Dendritic cell treated with granulocyte-macrophage colony-stimulating factor and Interleukin-4, amounts not matched to agents 40 ng/mL and 50 ng/mL, for 4 days (primary cell): Measurements from ENCODE around the gene DCAF7.

Experiments
- H3K27ac Mint-ChIP-seq: one replicate; pipeline ENCODE4 v1.8.0; 2022; ENCODE audit warnings: mild to moderate bottlenecking, mixed read lengths
- H3K27me3 Mint-ChIP-seq: one replicate; pipeline ENCODE4 v1.8.0; 2022; ENCODE audit warnings: mild to moderate bottlenecking, mixed read lengths
- H3K36me3 Mint-ChIP-seq: one replicate; pipeline ENCODE4 v1.8.0; 2022; ENCODE audit warnings: low read depth, mixed read lengths
- H3K4me1 Mint-ChIP-seq: one replicate; pipeline ENCODE4 v1.8.0; 2022; ENCODE audit warnings: low read depth, mixed read lengths
- H3K4me3 Mint-ChIP-seq: one replicate; pipeline ENCODE4 v1.8.0; 2022; ENCODE audit warnings: mild to moderate bottlenecking, moderate library complexity, mixed read lengths
- H3K9me3 Mint-ChIP-seq: one replicate; pipeline ENCODE4 v1.8.0; 2022; ENCODE audit warnings: mixed read lengths
- intact Hi-C: fragments of 100-400 bp; cut with micrococcal nuclease; formaldehyde crosslinking; loops from one replicate; pipeline ENCODE4 v1.15.0; 2022

The DCAF7 gene

GRCh38 chr17:63571632-63572310 is 21.5 kb downstream of the DCAF7 start:
- H3K9me3 Mint-ChIP-seq, result no peaks in the 10 kb centered on the region
- peaks cover 47% of the 10 kb centered on the region for H3K36me3 Mint-ChIP-seq
- intact Hi-C loops, result no loop called here
- H3K27me3 Mint-ChIP-seq, result no peaks in the 10 kb centered on the region
- H3K27ac Mint-ChIP-seq, result no peak overlapping the region
- no peak overlapping the region for H3K4me3 Mint-ChIP-seq
- H3K4me1 Mint-ChIP-seq, result peaks cover 16% of the 10 kb centered on the region

DNA sequence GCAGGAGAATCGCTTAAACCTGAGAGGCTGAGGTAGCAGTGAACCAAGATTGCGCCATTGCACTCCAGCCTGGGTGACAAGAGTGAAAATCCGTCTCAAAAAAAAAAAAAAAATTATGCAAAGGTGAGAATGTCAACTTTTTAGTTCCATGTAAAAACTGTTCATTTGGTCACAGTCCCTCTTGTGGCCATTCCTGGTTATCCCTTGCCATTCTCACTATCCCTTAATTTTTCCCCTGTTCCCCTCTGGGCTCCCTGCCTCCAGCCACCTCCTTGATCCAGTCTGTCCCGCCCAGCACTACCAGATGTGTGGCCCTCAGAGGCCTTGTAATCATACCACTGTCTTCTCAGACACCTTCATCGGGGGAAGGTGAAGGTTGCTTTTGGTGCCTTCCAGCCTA is 23.4 kb downstream of the DCAF7 start:
- H3K27me3 Mint-ChIP-seq, result no peaks in the 10 kb centered on the region
- H3K4me1 Mint-ChIP-seq, result peaks cover 14% of the 10 kb centered on the region
- H3K36me3 Mint-ChIP-seq, result peaks cover 52% of the 10 kb centered on the region
- H3K4me3 Mint-ChIP-seq, result no peak overlapping the region
- intact Hi-C loops, result no loop called here
- no peaks in the 10 kb centered on the region for H3K9me3 Mint-ChIP-seq
- H3K27ac Mint-ChIP-seq, result no peak overlapping the region

GRCh38 chr17:63578027-63578768 is 27.9 kb downstream of the DCAF7 start:
- no peaks in the 10 kb centered on the region for H3K9me3 Mint-ChIP-seq
- H3K36me3 Mint-ChIP-seq, result peaks cover 80% of the 10 kb centered on the region
- H3K27me3 Mint-ChIP-seq, result no peaks in the 10 kb centered on the region
- H3K4me1 Mint-ChIP-seq, result peaks cover 7% of the 10 kb centered on the region
- H3K27ac Mint-ChIP-seq, result no peak overlapping the region
- H3K4me3 Mint-ChIP-seq, result no peak overlapping the region
- intact Hi-C loops, result no loop called here

- Mint-ChIP-seq H3K4me1 (peaks cover 6% of the 10 kb centered on the region), H3K27me3 (no peaks in the 10 kb centered on the region), H3K27ac (no peak overlapping the region), H3K4me3 (no peak overlapping the region), H3K9me3 (no peaks in the 10 kb centered on the region), H3K36me3 (peaks cover 80% of the 10 kb centered on the region)
- intact Hi-C loops, result no loop called here
Observed at GRCh38 chr17:63578769-63579111, 28.5 kb downstream of the DCAF7 start.

- no peaks in the 10 kb centered on the region for H3K27me3 Mint-ChIP-seq
- intact Hi-C loops, result no loop called here
- H3K27ac Mint-ChIP-seq, result no peak overlapping the region
- H3K9me3 Mint-ChIP-seq, result no peaks in the 10 kb centered on the region
- no peaks in the 10 kb centered on the region for H3K4me1 Mint-ChIP-seq
- peaks cover 83% of the 10 kb centered on the region for H3K36me3 Mint-ChIP-seq
- no peak overlapping the region for H3K4me3 Mint-ChIP-seq
Observed at GRCh38 chr17:63579633-63580032, 29.4 kb downstream of the DCAF7 start.

- no peaks in the 10 kb centered on the region for H3K4me1 Mint-ChIP-seq
- no peaks in the 10 kb centered on the region for H3K27me3 Mint-ChIP-seq
- H3K9me3 Mint-ChIP-seq, result no peaks in the 10 kb centered on the region
- H3K27ac Mint-ChIP-seq, result no peak overlapping the region
- H3K4me3 Mint-ChIP-seq, result no peak overlapping the region
- H3K36me3 Mint-ChIP-seq, result peaks cover 98% of the 10 kb centered on the region
- intact Hi-C loops, result no loop called here
Observed at GRCh38 chr17:63587770-63588169, 37.5 kb downstream of the DCAF7 start.

DNA sequence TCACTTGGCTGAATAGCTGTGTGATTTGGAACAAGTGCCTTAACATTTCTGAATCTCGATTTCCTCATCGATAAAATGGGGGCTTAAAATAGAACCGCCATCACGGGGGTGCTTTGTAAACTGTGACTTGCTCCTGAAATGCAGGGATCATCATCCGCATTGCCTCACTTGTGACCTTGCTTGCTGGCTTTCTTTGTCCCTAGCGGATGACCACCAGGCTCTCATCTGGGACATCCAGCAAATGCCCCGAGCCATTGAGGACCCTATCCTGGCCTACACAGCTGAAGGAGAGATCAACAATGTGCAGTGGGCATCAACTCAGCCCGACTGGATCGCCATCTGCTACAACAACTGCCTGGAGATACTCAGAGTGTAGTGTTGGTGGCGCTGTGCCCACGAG is 38.5 kb downstream of the DCAF7 start:
- intact Hi-C loops, result no loop called here
- Mint-ChIP-seq H3K27ac (no peak overlapping the region), H3K36me3 (peaks cover 98% of the 10 kb centered on the region), H3K9me3 (no peaks in the 10 kb centered on the region), H3K27me3 (no peaks in the 10 kb centered on the region), H3K4me1 (no peaks in the 10 kb centered on the region), H3K4me3 (no peak overlapping the region)

- Mint-ChIP-seq H3K27me3 (no peaks in the 10 kb centered on the region), H3K9me3 (no peaks in the 10 kb centered on the region), H3K4me1 (no peaks in the 10 kb centered on the region), H3K4me3 (no peak overlapping the region), H3K36me3 (peaks cover 98% of the 10 kb centered on the region), H3K27ac (no peak overlapping the region)
- intact Hi-C loops, result no loop called here
Observed at GRCh38 chr17:63589646-63590045, 39.4 kb downstream of the DCAF7 start.

- Mint-ChIP-seq H3K4me1 (no peaks in the 10 kb centered on the region), H3K4me3 (no peak overlapping the region), H3K27ac (no peak overlapping the region), H3K9me3 (no peaks in the 10 kb centered on the region), H3K27me3 (no peaks in the 10 kb centered on the region), H3K36me3 (peaks cover 84% of the 10 kb centered on the region)
- intact Hi-C loops, result no loop called here
Observed at GRCh38 chr17:63592797-63593196, 42.5 kb downstream of the DCAF7 start.

- Mint-ChIP-seq H3K27ac (no peak overlapping the region), H3K4me3 (no peak overlapping the region), H3K36me3 (peaks cover 60% of the 10 kb centered on the region), H3K27me3 (no peaks in the 10 kb centered on the region), H3K4me1 (peaks cover 2% of the 10 kb centered on the region), H3K9me3 (no peaks in the 10 kb centered on the region)
- intact Hi-C loops, result loop anchor here (5.0 kb wide), 1 partner anchor 43 kb away; the partner anchor contains the start of gene DCAF7
Observed at GRCh38 chr17:63595132-63595531, 44.9 kb downstream of the DCAF7 start.

GRCh38 chr17:63596856-63597586 is 46.7 kb downstream of the DCAF7 start:
- Mint-ChIP-seq H3K4me1 (peaks cover 8% of the 10 kb centered on the region), H3K4me3 (no peak overlapping the region), H3K36me3 (peaks cover 47% of the 10 kb centered on the region), H3K9me3 (no peaks in the 10 kb centered on the region), H3K27me3 (no peaks in the 10 kb centered on the region), H3K27ac (no peak overlapping the region)
- intact Hi-C loops, result loop anchor here (5.0 kb wide), 1 partner anchor 45 kb away; the partner anchor contains the start of gene DCAF7

DNA sequence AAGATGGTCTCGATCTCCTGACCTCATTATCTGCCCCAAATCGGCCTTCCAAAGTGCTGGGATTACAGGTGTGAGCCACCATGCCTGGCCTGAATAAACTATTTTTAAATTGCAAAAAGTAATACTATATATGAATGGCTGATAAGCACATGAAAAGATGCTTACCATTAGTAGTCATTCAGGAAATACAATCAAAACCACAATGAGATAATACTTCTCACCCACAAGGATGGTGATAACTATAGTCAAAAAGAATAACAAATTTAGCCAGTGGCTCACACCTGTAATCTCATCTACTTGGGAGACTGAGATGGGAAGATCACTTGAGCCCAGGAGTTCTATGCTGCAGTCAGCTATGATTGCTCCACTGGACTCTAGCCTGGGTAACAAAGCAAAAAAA is 48.0 kb downstream of the DCAF7 start:
- Mint-ChIP-seq H3K4me1 (peaks cover 8% of the 10 kb centered on the region), H3K4me3 (no peak overlapping the region), H3K9me3 (no peaks in the 10 kb centered on the region), H3K36me3 (peaks cover 37% of the 10 kb centered on the region), H3K27me3 (no peaks in the 10 kb centered on the region), H3K27ac (no peak overlapping the region)
- intact Hi-C loops, result loop anchor here (5.0 kb wide), 1 partner anchor 46 kb away; the partner anchor contains the start of gene DCAF7

DNA sequence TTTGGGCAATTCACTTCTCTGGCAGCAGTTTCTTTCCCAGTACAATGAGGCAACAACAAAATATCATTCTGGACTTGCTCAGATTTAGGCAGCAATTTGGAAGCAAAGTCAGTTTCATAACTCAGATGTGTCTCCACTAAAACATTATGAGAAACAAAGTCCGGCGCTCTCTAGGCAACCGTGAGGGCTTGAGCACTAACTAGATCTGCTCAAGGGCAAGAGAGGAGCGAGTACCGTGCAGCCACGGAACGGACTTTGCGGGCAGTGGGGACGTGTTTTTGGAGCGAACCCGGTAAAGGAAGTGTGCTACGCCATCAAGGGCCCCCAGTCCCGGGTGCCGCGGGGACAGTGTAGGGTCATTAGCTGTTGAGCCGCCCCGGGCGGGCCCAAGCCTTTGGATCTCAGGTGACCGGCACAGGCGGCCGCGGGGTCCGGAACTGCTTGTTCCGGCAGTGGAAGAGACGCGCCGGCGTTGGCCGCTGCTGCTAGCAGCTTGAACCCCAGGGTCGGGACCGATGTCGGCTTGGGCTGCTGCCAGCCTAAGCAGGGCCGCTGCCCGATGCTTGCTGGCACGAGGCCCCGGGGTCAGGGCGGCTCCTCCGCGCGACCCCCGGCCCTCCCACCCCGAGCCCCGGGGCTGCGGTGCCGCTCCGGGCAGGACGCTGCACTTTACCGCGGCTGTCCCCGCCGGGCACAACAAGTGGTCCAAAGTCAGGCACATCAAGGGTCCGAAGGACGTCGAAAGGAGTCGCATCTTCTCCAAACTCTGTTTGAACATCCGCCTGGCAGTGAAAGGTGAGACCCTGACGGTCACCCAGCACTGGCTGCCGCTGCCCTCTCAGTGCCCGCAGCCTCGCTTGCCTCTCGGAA is 50.5 kb downstream of the DCAF7 start, which contains the start of gene TACO1:
Gene TACO1, plus strand, starts transcription at position 327 of the 870 bp plus-strand sequence. Its CDS starts 189 bp downstream, at position 516.
- Mint-ChIP-seq H3K4me1 (peaks cover 8% of the 10 kb centered on the region), H3K27ac (peak within 1 kb of the TSS; percentile 90), H3K27me3 (no peaks in the 10 kb centered on the region), H3K36me3 (peaks cover 36% of the 10 kb centered on the region), H3K4me3 (peak within 1 kb of the TSS; percentile 88), H3K9me3 (no peaks in the 10 kb centered on the region)
- intact Hi-C loops, result no loop called here
